ENCODE results near the gene FOXP1.

FOXP1 gene

GRCh38 chr3:71070497-71071463, 512.7 kb downstream of the FOXP1 start:
- DNase-seq (ENCODE audit: low spot score): no peak

GRCh38 chr3:71069797-71070196, 513.7 kb downstream of the FOXP1 start:
- peak; percentile 60 for DNase-seq (ENCODE audit: low spot score)

GRCh38 chr3:71067977-71068654, 515.4 kb downstream of the FOXP1 start:
- no peak for DNase-seq (ENCODE audit: low spot score)

GRCh38 chr3:71066849-71067261, 516.7 kb downstream of the FOXP1 start:
- DNase-seq (ENCODE audit: low spot score): no peak

GRCh38 chr3:71066356-71066755, 517.2 kb downstream of the FOXP1 start:
- DNase-seq (ENCODE audit: low spot score): no peak

GRCh38 chr3:71065764-71066013, 517.8 kb downstream of the FOXP1 start:
- DNase-seq (ENCODE audit: low spot score): no peak

GRCh38 chr3:71064956-71065763, 518.4 kb downstream of the FOXP1 start:
- peak; percentile 91 for DNase-seq (ENCODE audit: low spot score)

- DNase-seq (ENCODE audit: low spot score): no peak
Measured at GRCh38 chr3:71064291-71064955, 519.1 kb downstream of the FOXP1 start.

GRCh38 chr3:71063773-71064290, 519.7 kb downstream of the FOXP1 start:
- peak; percentile 36 for DNase-seq (ENCODE audit: low spot score)

GRCh38 chr3:71062952-71063772, 520.4 kb downstream of the FOXP1 start:
- DNase-seq (ENCODE audit: low spot score): no peak

- no peak for DNase-seq (ENCODE audit: low spot score)
Measured at GRCh38 chr3:71062037-71062932, 521.2 kb downstream of the FOXP1 start.

- no peak for DNase-seq (ENCODE audit: low spot score)
Measured at GRCh38 chr3:71061581-71061980, 521.9 kb downstream of the FOXP1 start.

- no peak for DNase-seq (ENCODE audit: low spot score)
Measured at GRCh38 chr3:71061037-71061436, 522.5 kb downstream of the FOXP1 start.

GRCh38 chr3:71060536-71060935, 523.0 kb downstream of the FOXP1 start:
- no peak for DNase-seq (ENCODE audit: low spot score)

GRCh38 chr3:71057526-71057894, 526.0 kb downstream of the FOXP1 start:
- DNase-seq (ENCODE audit: low spot score): no peak

GRCh38 chr3:71056327-71056726, 527.2 kb downstream of the FOXP1 start:
- DNase-seq (ENCODE audit: low spot score): no peak

GRCh38 chr3:71055257-71056001, 528.1 kb downstream of the FOXP1 start:
- DNase-seq (ENCODE audit: low spot score): no peak

- DNase-seq (ENCODE audit: low spot score): no peak
Measured at GRCh38 chr3:71054312-71054711, 529.2 kb downstream of the FOXP1 start.

- DNase-seq (ENCODE audit: low spot score): no peak
Measured at GRCh38 chr3:71053495-71053894, 530.0 kb downstream of the FOXP1 start.
